ENCODE results near the gene SLC49A3. TPM values are rescaled to one million over a fixed set of nuclear protein-coding genes. Genes with fewer than 3 reads are reported as not detected.
A peak's percentile ranks its signal among the peaks of the same experiment; 100 is the strongest.

SLC49A3 gene
- total and polyA plus RNA-seq, 10 of the 15 experiments (the other 5 are each of a cell fraction or from before 2014, with no cell fraction given), result 0.09 to 0.85 (median 0.18) TPM; not detected in 4

GRCh38 chr4:661881-662761, 26.8 kb downstream of the SLC49A3 start:
- no peak for ATAC-seq
- TSS peak; percentile 70 for BruUV-seq (replicated peaks)

More at GRCh38 chr4:661881-662761, 26.8 kb downstream of the SLC49A3 start:
- Histone ChIP-seq H3K27ac (ENCODE audit: control insufficient read depth, insufficient read depth) (no peak overlapping the region), H3K36me3 (ENCODE audit: control insufficient read depth in 2 of 2, insufficient read depth in 2 of 2, low read length in 1 of 2) (no peaks in the 10 kb centered on the region), H3K9me3 (replicated peaks; ENCODE audit: control insufficient read depth, insufficient read depth, low read length) (no peaks in the 10 kb centered on the region; the same call in 2 of the 3 replicates), H2AFZ (ENCODE audit: control insufficient read depth, low read depth, low read length) (no peak overlapping the region), H3K27me3 (replicated peaks in 1 of 2; ENCODE audit: control insufficient read depth in 2 of 2, insufficient read depth in 2 of 2, low read length in 1 of 2) (no peaks in the 10 kb centered on the region), H3K4me3 (no peak overlapping the region), H3K9ac (ENCODE audit: control insufficient read depth, insufficient read depth, low read length) (no peak overlapping the region), H4K20me1 (ENCODE audit: control insufficient read depth, insufficient read depth) (no peaks in the 10 kb centered on the region), H3K4me1 (ENCODE audit: control insufficient read depth, insufficient read depth, low read length) (no peaks in the 10 kb centered on the region), H3K4me2 (ENCODE audit: control insufficient read depth, insufficient read depth) (no peak overlapping the region), H3K79me2 (ENCODE audit: control insufficient read depth, insufficient read depth, low read length) (peaks cover 3% of the 10 kb centered on the region)
- no peak for TF ChIP-seq ASH2L (IDR thresholded peaks at IDR 0.05; ENCODE audit: borderline replicate concordance, low read depth)
- no peak for TF ChIP-seq SMAD5 (IDR thresholded peaks at IDR 0.05; ENCODE audit: low read depth)
- TF ChIP-seq BHLHE40 (IDR thresholded peaks at IDR 0.05; ENCODE audit: borderline replicate concordance in 1 of 2, low read depth in 2 of 2, low read length in 1 of 2), result no peak
- no peak for TF ChIP-seq RBBP5 (conservative IDR thresholded peaks at IDR 0.05)
- TF ChIP-seq IRF3 (IDR thresholded peaks at IDR 0.05), result no peak
- no peak for TF ChIP-seq RCOR1 (conservative IDR thresholded peaks at IDR 0.05; ENCODE audit: low read depth, low read length)
- no peak for TF ChIP-seq IKZF2 (IDR thresholded peaks at IDR 0.05)
- no peak for TF ChIP-seq ZNF24 (IDR thresholded peaks at IDR 0.05)
- TF ChIP-seq JUNB (IDR thresholded peaks at IDR 0.05), result no peak
- TF ChIP-seq POLR2A (IDR thresholded peaks at IDR 0.05; ENCODE audit: low read depth, low read length), result no peak
- WGBS (ENCODE audit: insufficient coverage, insufficient replicate concordance, low lambda C conversion rate, missing lambda C conversion rate), result 84% methylated on average over 36 of the region's 42 CpGs
- DNase-seq (ENCODE audit: low read depth, low spot score), result no peak
- POLR2A ChIA-PET, result no interaction called here
- in situ Hi-C loops (cut with MboI), result no loop called here
- RAD21 ChIA-PET (ENCODE audit: unreplicated experiment), result no interaction called here
- intact Hi-C loops (cut with micrococcal nuclease; ENCODE audit: unreplicated experiment), result no loop called here
- FAIRE-seq, result no peak
- SMC1A ChIA-PET (ENCODE audit: uncharacterized antibody, unreplicated experiment), result no interaction called here
- CTCF ChIA-PET, result no interaction called here

All from GM12878 (cell line).